Bronchial smooth muscle cell (primary cell): Measurements from ENCODE around the gene ZNF615. TPM values are rescaled to one million over a fixed set of nuclear protein-coding genes. Genes with fewer than 3 reads are reported as not detected.

Source experiments
- total RNA-seq: library from RNA; depleted of rRNA; stranded (reverse); fragments of >200 nt; gene quantifications from 2 replicates; pipeline ENCODE4 v1.2.1, GENCODE V29; 2014

ZNF615 gene
- total RNA-seq, result 10.6 and 16.7 TPM in 2 replicates

GRCh38 chr19:52007806-52008557 is at the start of gene ZNF615:
Gene ZNF615 (minus strand): TSS chr19:52008211. CDS start chr19:52003711, 4,500 bp downstream.

GRCh38 chr19:52048555-52049501 is 40.8 kb upstream of the ZNF615 start, which contains the start of gene ZNF432:
Gene ZNF432 (minus strand): TSS chr19:52048838. CDS start chr19:52046868, 1,970 bp downstream.

GRCh38 chr19:52028027-52028779 is 20.2 kb upstream of the ZNF615 start, which contains the start of gene ZNF614:
Gene ZNF614 (minus strand): TSS chr19:52028379. CDS start chr19:52025745, 2,634 bp downstream.

GRCh38 chr19:51986309-51987291 is 21.4 kb downstream of the ZNF615 start, which contains the start of gene ZNF350:
Gene ZNF350 (minus strand): TSS chr19:51986840. CDS start chr19:51974360, 12,480 bp downstream.

Other genes starting within 250 kb of the ZNF615 start
- under 0.01 TPM in 1 of 2 replicates, not detected in the other for gene FPR2, start 247.0 kb downstream of the ZNF615 start, total RNA-seq
- not detected in 2 replicates for gene FPR3, start 213.1 kb downstream of the ZNF615 start, total RNA-seq
- gene ZNF577, start 120.3 kb downstream of the ZNF615 start, total RNA-seq, result 7.6 and 7.9 TPM in 2 replicates
- 3.8 and 4.3 TPM in 2 replicates for gene ZNF649, start 103.2 kb downstream of the ZNF615 start, total RNA-seq
- 6.6 and 10.2 TPM in 2 replicates for gene ZNF613, start 80.7 kb downstream of the ZNF615 start, total RNA-seq
- gene ZNF350, start 21.4 kb downstream of the ZNF615 start, total RNA-seq, result 12.5 and 13.1 TPM in 2 replicates
- 4.8 and 7.1 TPM in 2 replicates for gene ZNF614, start 20.2 kb upstream of the ZNF615 start, total RNA-seq
- gene ZNF432, start 40.6 kb upstream of the ZNF615 start, total RNA-seq, result 7.7 and 9.7 TPM in 2 replicates
- gene ZNF841, start 87.6 kb upstream of the ZNF615 start, total RNA-seq, result 13.7 and 20.0 TPM in 2 replicates
- gene ZNF616, start 131.7 kb upstream of the ZNF615 start, total RNA-seq, result 9.0 and 12.2 TPM in 2 replicates
- gene ZNF836, start 163.4 kb upstream of the ZNF615 start, total RNA-seq, result 8.2 and 11.5 TPM in 2 replicates
- 112 and 113 TPM in 2 replicates for gene PPP2R1A, start 181.8 kb upstream of the ZNF615 start, total RNA-seq